Uterus (tissue), 4 donors: ENCODE results near the gene PLCZ1. TPM values are rescaled to one million over a fixed set of nuclear protein-coding genes. Genes with fewer than 3 reads are reported as not detected.
"Not testable (repeated sequence)": the region's sequence is repeated elsewhere in the genome, so short reads cannot be mapped to it uniquely, and the experiment has no call there.

Experiments
- DNase-seq, 2 donors: peaks; one replicate each; pipeline ENCODE4 v3.0.0-alpha.2; 2019 to 2020
- H3K27ac ChIP-seq, 2 donors: fragments of 200-600 bp; sonication (generic); 1 replicate in 1 of 2; 2 replicates in 1 of 2; pipeline ENCODE4 v1.5.1; 2016 to 2018
- H3K27me3 ChIP-seq, 2 donors: fragments of 200-600 bp; sonication (generic); one replicate each; pipeline ENCODE4 v1.5.1; 2018 to 2019; ENCODE audit warnings: control low read depth in 1 of 2
- H3K36me3 ChIP-seq, 2 donors: fragments of 200-600 bp; sonication (generic); one replicate each; pipeline ENCODE4 v1.5.1; 2019; ENCODE audit warnings: control low read depth in 1 of 2
- H3K4me1 ChIP-seq, 2 donors: fragments of 200-600 bp; sonication (generic); one replicate each; pipeline ENCODE4 v1.5.1; 2018 to 2019; ENCODE audit warnings: control low read depth in 1 of 2
- H3K4me3 ChIP-seq, 2 donors: fragments of 200-600 bp; sonication (generic); 1 replicate in 1 of 2; 2 replicates in 1 of 2; pipeline ENCODE4 v1.5.1; 2018 to 2019; ENCODE audit warnings: mild to moderate bottlenecking in 1 of 2
- H3K9me3 ChIP-seq, 2 donors: fragments of 200-600 bp; sonication (generic); one replicate each; pipeline ENCODE4 v1.5.1; 2019; ENCODE audit warnings: control low read depth in 1 of 2
- CTCF ChIP-seq, 4 experiments: fragments of 200-600 bp in 2 of 4; fragments of 450-650 bp in 2 of 4; sonication (generic) in 2 of 4; IDR thresholded peaks; one replicate each; pipeline ENCODE4 v1.5.1; 2016 to 2019; ENCODE audit warnings: antibody characterized with exemption in 4 of 4, mild to moderate bottlenecking in 2 of 4, moderate library complexity in 1 of 4
- POLR2A ChIP-seq, 2 donors: fragments of 450-650 bp; IDR thresholded peaks; one replicate each; pipeline ENCODE4 v1.6.1; 2016; ENCODE audit warnings: antibody characterized with exemption in 2 of 2, mild to moderate bottlenecking in 1 of 2, moderate library complexity in 1 of 2
- intact Hi-C: fragments of 100-400 bp; cut with DNase I; formaldehyde crosslinking; loops from one replicate; pipeline ENCODE4 v1.15.1; 2023; ENCODE audit warnings: low total_unique reads
- total RNA-seq, 4 donors: library from RNA; depleted of rRNA in 3 of 4; stranded (reverse); fragments of >200 nt in 3 of 4; gene quantifications; one replicate each; pipeline versions ENCODE4 v1.1.0 to v1.2.4, GENCODE V29; 2014 to 2023
- donor health status: DM: yes; HTN: yes; CAD: no.

The PLCZ1 gene
- total RNA-seq, 4 donors from 2014 or later = not detected

GRCh38 chr12:18703911-18704310, 33.9 kb downstream of the PLCZ1 start:
- no peaks in the 10 kb centered on the region for H3K27me3 ChIP-seq
- H3K36me3 ChIP-seq = no peaks in the 10 kb centered on the region
- TF ChIP-seq CTCF (IDR thresholded peaks at IDR 0.05) (no peak), POLR2A (IDR thresholded peaks at IDR 0.05) (no peak)
- H3K4me1 ChIP-seq = no peaks in the 10 kb centered on the region
- H3K4me3 ChIP-seq = no peak overlapping the region
- H3K27ac ChIP-seq = no peak overlapping the region
- intact Hi-C loops = no loop called here
- DNase-seq = no peak
- H3K9me3 ChIP-seq = no peaks in the 10 kb centered on the region

- intact Hi-C loops = no loop called here
- Histone ChIP-seq H3K9me3 (no peaks in the 10 kb centered on the region), H3K4me3 (no peak overlapping the region), H3K27ac (no peak overlapping the region), H3K4me1 (no peaks in the 10 kb centered on the region), H3K27me3 (no peaks in the 10 kb centered on the region), H3K36me3 (no peaks in the 10 kb centered on the region)
- no peak for TF ChIP-seq POLR2A (IDR thresholded peaks at IDR 0.05)
- no peak for TF ChIP-seq CTCF (IDR thresholded peaks at IDR 0.05)
- DNase-seq = no peak
These were observed 34.5 kb downstream of the PLCZ1 start for GRCh38 chr12:18703321-18703720.

- DNase-seq = peak; percentile 24 to 55
- H3K4me3 ChIP-seq = no peak overlapping the region
- TF ChIP-seq POLR2A (IDR thresholded peaks at IDR 0.05) = no peak
- TF ChIP-seq CTCF (IDR thresholded peaks at IDR 0.05) = no peak
- H3K27me3 ChIP-seq = no peaks in the 10 kb centered on the region
- no peak overlapping the region for H3K27ac ChIP-seq
- intact Hi-C loops = no loop called here
- H3K36me3 ChIP-seq = no peaks in the 10 kb centered on the region
- no peaks in the 10 kb centered on the region for H3K9me3 ChIP-seq
- no peaks in the 10 kb centered on the region for H3K4me1 ChIP-seq
These were observed 37.5 kb downstream of the PLCZ1 start for GRCh38 chr12:18700271-18700670.

- DNase-seq = no peak
- Histone ChIP-seq H3K36me3 (no peaks in the 10 kb centered on the region), H3K9me3 (no peaks in the 10 kb centered on the region), H3K27ac (no peak overlapping the region), H3K4me3 (no peak overlapping the region), H3K4me1 (no peaks in the 10 kb centered on the region), H3K27me3 (no peaks in the 10 kb centered on the region)
- TF ChIP-seq CTCF (IDR thresholded peaks at IDR 0.05) (no peak), POLR2A (IDR thresholded peaks at IDR 0.05) (no peak)
- intact Hi-C loops = no loop called here
These were observed 40.7 kb downstream of the PLCZ1 start for GRCh38 chr12:18696971-18697602.

- DNase-seq, H3K4me3 ChIP-seq, intact Hi-C loops, H3K27ac ChIP-seq, H3K36me3 ChIP-seq, H3K4me1 ChIP-seq, H3K9me3 ChIP-seq, H3K27me3 ChIP-seq: not testable (repeated sequence)
These were observed 43.8 kb downstream of the PLCZ1 start for GRCh38 chr12:18693986-18694385.

GRCh38 chr12:18690653-18691052, 47.2 kb downstream of the PLCZ1 start:
- Histone ChIP-seq H3K4me3 (no peak overlapping the region), H3K27me3 (no peaks in the 10 kb centered on the region), H3K36me3 (no peaks in the 10 kb centered on the region), H3K27ac (no peak overlapping the region), H3K9me3 (no peaks in the 10 kb centered on the region), H3K4me1 (no peaks in the 10 kb centered on the region)
- intact Hi-C loops = no loop called here
- no peak for TF ChIP-seq POLR2A (IDR thresholded peaks at IDR 0.05)
- no peak for TF ChIP-seq CTCF (IDR thresholded peaks at IDR 0.05)
- no peak for DNase-seq
